GM13976 (cell line): ENCODE results near the gene PORCN.

Experiments used
- DNase-seq: peaks from one replicate; pipeline ENCODE4 v3.0.0; 2012; ENCODE audit warnings: low spot score
- CTCF ChIP-seq: IDR thresholded peaks from 2 replicates; pipeline ENCODE4 v1.5.1; 2012; ENCODE audit warnings: borderline replicate concordance, mild to moderate bottlenecking; ENCODE audit not compliant: insufficient read depth; ENCODE audit errors: extremely low read depth, missing control alignments, control extremely low read depth
- in situ Hi-C: fragments of 300-500 bp; cut with MboI; formaldehyde crosslinking; loops from one replicate; pipeline ENCODE4 v1.12.0; 2022; ENCODE audit warnings: low sequenced_read_pairs, mixed read lengths, inconsistent platforms; ENCODE audit not compliant: unreplicated experiment

PORCN gene

GRCh38 chrX:48480583-48480982 lies 28.2 kb upstream of the PORCN start:
- TF ChIP-seq CTCF = no peak
- DNase-seq = no peak
- in situ Hi-C loops = no loop called here

- in situ Hi-C loops = no loop called here
- DNase-seq = no peak
- no peak for TF ChIP-seq CTCF
Observed at GRCh38 chrX:48482526-48482925, 26.3 kb upstream of the PORCN start.

GRCh38 chrX:48487362-48487798 lies 21.4 kb upstream of the PORCN start:
- no peak for TF ChIP-seq CTCF
- DNase-seq = no peak
- in situ Hi-C loops = no loop called here

GRCh38 chrX:48488034-48488433 lies 20.8 kb upstream of the PORCN start:
- in situ Hi-C loops = no loop called here
- no peak for DNase-seq
- no peak for TF ChIP-seq CTCF

- no peak for TF ChIP-seq CTCF
- DNase-seq = no peak
Observed at GRCh38 chrX:48489296-48489695, 19.5 kb upstream of the PORCN start.

GRCh38 chrX:48489892-48490291 lies 18.9 kb upstream of the PORCN start:
- in situ Hi-C loops = no loop called here
- no peak for TF ChIP-seq CTCF
- DNase-seq = no peak

More at GRCh38 chrX:48489296-48489695, 19.5 kb upstream of the PORCN start:
- in situ Hi-C loops = no loop called here

GRCh38 chrX:48490661-48491060 lies 18.1 kb upstream of the PORCN start:
- DNase-seq = no peak
- in situ Hi-C loops = no loop called here
- TF ChIP-seq CTCF = no peak
